Upper lobe of left lung (tissue), 6 donors: ENCODE data around the gene OR7A5. TPM values are rescaled to one million over a fixed set of nuclear protein-coding genes. Genes with fewer than 3 reads are reported as not detected.

ENCODE experiments used
- ATAC-seq, 2 donors: fragments of 200-7000 bp; cut with Tn5 transposase; one replicate each; pipeline ENCODE4 v1.9.1; 2022; ENCODE audit warnings: mild to moderate bottlenecking in 2 of 2, moderate library complexity in 2 of 2; ENCODE audit not compliant: low FRiP score in 2 of 2
- DNase-seq, 2 donors: peaks; one replicate each; pipeline ENCODE4 v3.0.0-alpha.2; 2019 to 2020
- H3K27ac ChIP-seq, 4 donors: fragments of 200-600 bp; sonication (generic); one replicate each; pipeline ENCODE4 v1.5.1; 2016 to 2019
- H3K27me3 ChIP-seq, 4 donors: fragments of 200-600 bp; sonication (generic); one replicate each; pipeline ENCODE4 v1.5.1; 2017 to 2019
- H3K36me3 ChIP-seq, 4 donors: fragments of 200-600 bp; sonication (generic); one replicate each; pipeline ENCODE4 v1.5.1; 2016 to 2019
- H3K4me1 ChIP-seq, 4 donors: fragments of 200-600 bp; sonication (generic); one replicate each; pipeline ENCODE4 v1.5.1; 2018 to 2019
- H3K4me3 ChIP-seq, 4 donors: fragments of 200-600 bp; sonication (generic); one replicate each; pipeline ENCODE4 v1.5.1; 2017 to 2019; ENCODE audit warnings: mild to moderate bottlenecking in 2 of 4, moderate library complexity in 1 of 4
- H3K9me3 ChIP-seq, 4 donors: fragments of 200-600 bp; sonication (generic); one replicate each; pipeline ENCODE4 v1.5.1; 2018 to 2019
- EP300 ChIP-seq, 4 donors: sonication (generic); formaldehyde crosslinking; IDR thresholded peaks; one replicate each; pipeline ENCODE4 v1.5.1; 2017; ENCODE audit warnings: antibody characterized with exemption in 4 of 4, control low read depth in 2 of 4
- POLR2A ChIP-seq, 4 donors: fragments of 450-650 bp; IDR thresholded peaks; one replicate each; pipeline ENCODE4 v1.5.1; 2016 to 2017; ENCODE audit warnings: antibody characterized with exemption in 4 of 4, mild to moderate bottlenecking in 2 of 4
- POLR2AphosphoS5 ChIP-seq, 2 donors: sonication (generic); formaldehyde crosslinking; IDR thresholded peaks; one replicate each; pipeline ENCODE4 v1.5.1; 2017; ENCODE audit warnings: antibody characterized with exemption in 2 of 2
- WGBS, 2 donors: methylation state at CpG; one replicate each; pipeline ENCODE4 v1.1.5; 2017 to 2018; 5-methylcytosine and 5-hydroxymethylcytosine counted together
- total RNA-seq, 6 donors: library from RNA; depleted of rRNA in 4 of 6; stranded (reverse); fragments of >200 nt in 4 of 6; gene quantifications; one replicate each; pipeline versions ENCODE4 v1.1.0 to v1.2.1, GENCODE V29; 2016 to 2021
- TF ChIP-seq, protein P1 (sequence below), 6 experiments: fragments of 450-650 bp in 4 of 6; fragments of 200-600 bp in 2 of 6; sonication (generic) in 2 of 6; IDR thresholded peaks; one replicate each; pipeline ENCODE4 v1.5.1; 2016 to 2019; ENCODE audit warnings: antibody characterized with exemption in 6 of 6
- donor health status: DM: no; HTN: no; CAD: no; lungs with moderate emphysema.
- donor health status: DM: no; HTN: yes; CAD: no; lungs with severe emphysema.

The OR7A5 gene
- total RNA-seq = not detected

DNA sequence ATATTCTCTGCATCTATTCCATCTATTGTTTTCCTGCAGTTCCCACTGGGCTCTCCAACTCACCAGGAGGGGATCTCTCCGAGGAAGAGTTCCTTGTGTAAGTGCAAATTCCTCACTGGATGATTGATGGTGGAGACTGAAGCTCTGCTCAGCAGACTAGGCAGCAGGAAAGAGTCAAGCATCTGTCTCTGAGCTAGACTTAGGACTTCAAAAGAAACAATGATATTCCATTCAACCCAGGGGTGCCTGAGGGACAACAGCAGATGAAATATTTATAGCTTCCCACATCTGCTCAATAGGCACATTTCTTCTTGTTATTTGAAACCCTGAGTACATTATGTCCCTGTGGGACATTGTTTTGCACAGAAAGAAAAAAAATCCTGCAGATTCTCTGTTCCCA lies at the start of gene OR7A5, which contains the start of gene OR7C1:
OR7A5 (minus strand) TSS at position 175 of the 400 bp plus-strand sequence. CDS start 6,944 bp downstream, outside the sequence.
OR7C1 (minus strand) TSS at position 175 of the 400 bp plus-strand sequence. CDS start 35,049 bp downstream, outside the sequence.
- no peaks in the 10 kb centered on the region for H3K4me1 ChIP-seq
- TF ChIP-seq POLR2AphosphoS5 (IDR thresholded peaks at IDR 0.05) = no peak
- TF ChIP-seq, protein P1, sequence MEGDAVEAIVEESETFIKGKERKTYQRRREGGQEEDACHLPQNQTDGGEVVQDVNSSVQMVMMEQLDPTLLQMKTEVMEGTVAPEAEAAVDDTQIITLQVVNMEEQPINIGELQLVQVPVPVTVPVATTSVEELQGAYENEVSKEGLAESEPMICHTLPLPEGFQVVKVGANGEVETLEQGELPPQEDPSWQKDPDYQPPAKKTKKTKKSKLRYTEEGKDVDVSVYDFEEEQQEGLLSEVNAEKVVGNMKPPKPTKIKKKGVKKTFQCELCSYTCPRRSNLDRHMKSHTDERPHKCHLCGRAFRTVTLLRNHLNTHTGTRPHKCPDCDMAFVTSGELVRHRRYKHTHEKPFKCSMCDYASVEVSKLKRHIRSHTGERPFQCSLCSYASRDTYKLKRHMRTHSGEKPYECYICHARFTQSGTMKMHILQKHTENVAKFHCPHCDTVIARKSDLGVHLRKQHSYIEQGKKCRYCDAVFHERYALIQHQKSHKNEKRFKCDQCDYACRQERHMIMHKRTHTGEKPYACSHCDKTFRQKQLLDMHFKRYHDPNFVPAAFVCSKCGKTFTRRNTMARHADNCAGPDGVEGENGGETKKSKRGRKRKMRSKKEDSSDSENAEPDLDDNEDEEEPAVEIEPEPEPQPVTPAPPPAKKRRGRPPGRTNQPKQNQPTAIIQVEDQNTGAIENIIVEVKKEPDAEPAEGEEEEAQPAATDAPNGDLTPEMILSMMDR (IDR thresholded peaks at IDR 0.05) = no peak
- no peak for TF ChIP-seq EP300 (IDR thresholded peaks at IDR 0.05)
- no peak for TF ChIP-seq POLR2A (IDR thresholded peaks at IDR 0.05)
- H3K9me3 ChIP-seq = no peaks in the 10 kb centered on the region
- no peaks in the 10 kb centered on the region for H3K27me3 ChIP-seq
- 19 to 29% methylated on average over 1 of the region's 1 CpG for WGBS, 2 donors
- DNase-seq = no peak
- H3K4me3 ChIP-seq = no peak within 1 kb of the TSS
- H3K36me3 ChIP-seq = no peaks in the 10 kb centered on the region
- no peak for ATAC-seq
- no peak within 1 kb of the TSS for H3K27ac ChIP-seq

DNA sequence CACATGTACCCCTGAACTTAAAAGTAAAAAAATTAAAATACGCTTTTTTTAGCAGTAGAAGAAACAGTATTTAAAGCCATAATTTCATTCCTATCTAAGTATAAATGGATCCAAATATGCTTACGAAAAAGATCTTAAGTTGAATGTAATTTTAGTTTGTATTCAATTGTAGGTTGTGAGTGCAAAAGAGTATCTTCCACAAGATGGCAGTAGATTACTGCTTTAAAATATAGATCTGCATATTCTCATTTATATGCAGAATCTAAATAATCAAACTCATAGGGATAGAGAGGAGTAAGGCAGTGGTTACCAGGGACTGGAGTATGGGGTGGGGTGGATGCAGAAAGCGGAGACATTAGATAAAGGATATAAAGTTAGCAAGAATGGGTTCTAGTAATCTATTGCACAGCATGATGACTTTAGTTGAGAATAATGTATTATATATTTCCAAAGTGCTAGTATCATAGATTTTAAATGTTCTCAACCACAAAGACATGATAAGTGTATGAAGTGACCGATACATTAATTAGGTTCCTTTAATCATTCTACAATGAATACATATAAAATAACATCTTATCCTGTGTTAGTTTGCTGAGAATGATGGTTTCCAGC lies 36.7 kb upstream of the OR7A5 start:
- no peak for ATAC-seq
- no peak for TF ChIP-seq EP300 (IDR thresholded peaks at IDR 0.05)
- TF ChIP-seq, protein P1 (IDR thresholded peaks at IDR 0.05) = peak in 2 of 6 experiments; percentile 7 to 14
- Histone ChIP-seq H3K27ac (no peak overlapping the region), H3K4me3 (no peak overlapping the region), H3K9me3 (no peaks in the 10 kb centered on the region), H3K4me1 (no peaks in the 10 kb centered on the region), H3K27me3 (no peaks in the 10 kb centered on the region), H3K36me3 (no peaks in the 10 kb centered on the region)
- no peak for DNase-seq
- WGBS, 2 donors = 77 to 78% methylated on average over 4 of the region's 4 CpGs

DNA sequence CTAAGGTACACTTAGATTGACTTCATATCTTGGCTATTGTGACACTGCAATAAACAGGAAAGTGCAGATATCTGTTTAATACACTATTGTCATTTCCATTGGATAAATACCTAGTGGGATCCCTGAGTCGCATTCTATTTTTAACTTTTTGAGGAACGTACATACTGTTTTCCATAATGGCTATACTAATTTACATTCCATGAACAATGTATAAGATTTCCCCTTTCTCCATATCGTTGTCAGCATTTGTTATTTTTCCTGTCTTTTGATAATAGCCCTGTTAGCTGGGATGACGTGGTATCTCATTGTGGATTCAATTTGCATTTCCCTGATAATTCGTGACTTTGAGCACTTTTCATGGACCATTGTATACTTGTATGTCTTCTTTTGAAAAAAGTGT lies 33.5 kb upstream of the OR7A5 start:
- Histone ChIP-seq H3K27me3 (no peaks in the 10 kb centered on the region), H3K4me3 (no peak overlapping the region), H3K9me3 (no peaks in the 10 kb centered on the region), H3K36me3 (no peaks in the 10 kb centered on the region), H3K27ac (no peak overlapping the region), H3K4me1 (no peaks in the 10 kb centered on the region)
- TF ChIP-seq POLR2AphosphoS5 (IDR thresholded peaks at IDR 0.05) (no peak), POLR2A (IDR thresholded peaks at IDR 0.05) (no peak), EP300 (IDR thresholded peaks at IDR 0.05) (no peak)
- TF ChIP-seq, protein P1 (IDR thresholded peaks at IDR 0.05) = no peak
- WGBS, 2 donors = 72 to 80% methylated on average over 5 of the region's 5 CpGs
- no peak for DNase-seq
- no peak for ATAC-seq

DNA sequence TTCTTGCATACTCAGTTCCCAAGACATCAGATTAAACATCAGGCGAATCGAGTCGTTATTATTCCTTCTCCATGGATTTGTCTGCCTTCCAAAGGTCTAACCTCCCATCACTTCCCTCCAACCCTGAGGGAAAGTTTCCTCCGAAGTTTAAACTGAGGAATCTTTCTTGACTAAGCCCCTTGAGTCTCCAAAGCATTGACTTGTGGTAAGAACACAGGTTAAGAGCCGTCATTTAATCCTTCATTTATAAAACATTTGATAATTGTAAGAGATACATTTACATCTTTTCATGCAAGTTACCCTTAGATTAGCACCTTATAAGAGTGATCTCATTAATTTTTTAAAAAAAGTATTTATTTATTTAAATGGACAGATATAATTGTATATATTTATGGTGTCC lies 13.8 kb upstream of the OR7A5 start, which contains the start of gene OR7A10:
OR7A10 (minus strand) TSS at position 101 of the 400 bp plus-strand sequence. CDS start 7,045 bp downstream, outside the sequence.
- Histone ChIP-seq H3K27ac (no peak within 1 kb of the TSS), H3K36me3 (no peaks in the 10 kb centered on the region), H3K4me1 (no peaks in the 10 kb centered on the region), H3K4me3 (no peak within 1 kb of the TSS), H3K9me3 (no peaks in the 10 kb centered on the region), H3K27me3 (no peaks in the 10 kb centered on the region)
- ATAC-seq = no peak
- no peak for DNase-seq
- WGBS, 2 donors = 85 to 89% methylated on average over 5 of the region's 5 CpGs
- no peak for TF ChIP-seq POLR2A (IDR thresholded peaks at IDR 0.05)
- TF ChIP-seq, protein P1 (IDR thresholded peaks at IDR 0.05) = no peak
- TF ChIP-seq POLR2AphosphoS5 (IDR thresholded peaks at IDR 0.05) = no peak
- no peak for TF ChIP-seq EP300 (IDR thresholded peaks at IDR 0.05)

DNA sequence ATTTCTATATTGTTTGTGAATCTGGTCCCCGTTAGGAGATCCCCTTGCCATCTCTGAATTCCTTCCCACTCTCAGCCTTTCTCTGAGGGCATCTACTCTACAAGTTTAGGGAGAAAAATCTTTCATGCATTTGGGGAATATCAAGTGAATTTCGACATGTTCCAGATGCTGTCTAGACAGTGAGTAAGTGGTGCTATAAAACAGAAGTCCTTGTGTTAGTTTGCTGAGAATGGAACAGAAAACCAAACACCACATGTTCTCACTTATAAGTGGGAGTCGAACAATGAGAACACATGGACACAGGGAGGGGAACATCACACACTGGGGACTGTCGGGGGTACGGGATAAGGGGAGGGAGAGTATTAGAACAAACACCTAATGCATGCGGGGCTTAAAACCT lies 8.6 kb upstream of the OR7A5 start:
- DNase-seq (no peak), ATAC-seq (no peak)
- no peak overlapping the region for H3K27ac ChIP-seq
- no peaks in the 10 kb centered on the region for H3K27me3 ChIP-seq
- 69 to 70% methylated on average over 6 of the region's 6 CpGs for WGBS, 2 donors
- H3K36me3 ChIP-seq = no peaks in the 10 kb centered on the region
- no peaks in the 10 kb centered on the region for H3K4me1 ChIP-seq
- H3K9me3 ChIP-seq = no peaks in the 10 kb centered on the region
- TF ChIP-seq, protein P1 (IDR thresholded peaks at IDR 0.05) = no peak
- H3K4me3 ChIP-seq = no peak overlapping the region
